H9 (cell line): ENCODE results near the gene MYO15A. TPM values are rescaled to one million over a fixed set of nuclear protein-coding genes. Genes with fewer than 3 reads are reported as not detected.

Experiments used
- DNase-seq: peaks from one replicate; pipeline ENCODE4 v3.0.0-alpha.2; 2017
- H2AFZ ChIP-seq: one replicate; pipeline ENCODE4 v1.6.1; 2013; ENCODE audit warnings: mild to moderate bottlenecking, low read length, control low read depth, moderate library complexity
- H2AK5ac ChIP-seq: 2 replicates; pipeline ENCODE4 v1.6.1; 2013; ENCODE audit warnings: low read length, control low read depth, mixed read lengths; ENCODE audit not compliant: insufficient read length
- H2BK120ac ChIP-seq: one replicate; pipeline ENCODE4 v1.6.1; 2013; ENCODE audit warnings: low read depth, mild to moderate bottlenecking, low read length, control low read depth, inconsistent platforms; ENCODE audit not compliant: poor library complexity, severe bottlenecking
- H2BK12ac ChIP-seq: 2 replicates; pipeline ENCODE4 v1.6.1; 2013; ENCODE audit warnings: low read length, control low read depth, mixed read lengths, low read depth; ENCODE audit not compliant: insufficient read length
- H2BK15ac ChIP-seq: 2 replicates; pipeline ENCODE4 v1.6.1; 2013; ENCODE audit warnings: low read depth, low read length, control low read depth
- H2BK20ac ChIP-seq: one replicate; pipeline ENCODE4 v1.6.1; 2013; ENCODE audit warnings: low read depth, mild to moderate bottlenecking, low read length, control low read depth, inconsistent platforms; ENCODE audit not compliant: poor library complexity, severe bottlenecking
- H2BK5ac ChIP-seq: 2 replicates; pipeline ENCODE4 v1.6.1; 2013; ENCODE audit warnings: low read length, control low read depth, mixed read lengths; ENCODE audit not compliant: insufficient read length
- H3K14ac ChIP-seq: 2 replicates; pipeline ENCODE4 v1.6.1; 2013; ENCODE audit warnings: low read length, control low read depth; ENCODE audit not compliant: insufficient read depth
- H3K18ac ChIP-seq: 2 replicates; pipeline ENCODE4 v1.6.1; 2013; ENCODE audit warnings: low read depth, mild to moderate bottlenecking, mixed read lengths, low read length, control low read depth; ENCODE audit not compliant: insufficient read length
- H3K23ac ChIP-seq: 2 replicates; pipeline ENCODE4 v1.6.1; 2013; ENCODE audit warnings: low read length, control low read depth, mixed read lengths, low read depth; ENCODE audit not compliant: insufficient read length
- H3K23me2 ChIP-seq: 2 replicates; pipeline ENCODE4 v1.6.1; 2013; ENCODE audit warnings: low read depth, mild to moderate bottlenecking, mixed read lengths, low read length, control low read depth; ENCODE audit not compliant: insufficient read length, poor library complexity, severe bottlenecking
- H3K27ac ChIP-seq: 2 replicates; pipeline ENCODE4 v1.5.1; 2013; ENCODE audit warnings: low read length, control low read depth, mixed read lengths, low read depth; ENCODE audit not compliant: insufficient read length
- H3K27me3 ChIP-seq: 2 replicates; pipeline ENCODE4 v1.6.1; 2013; ENCODE audit warnings: low read length, control low read depth, inconsistent platforms; ENCODE audit not compliant: insufficient read depth
- H3K4ac ChIP-seq: 2 replicates; pipeline ENCODE4 v1.6.1; 2013; ENCODE audit warnings: low read depth, mild to moderate bottlenecking, control low read depth, inconsistent platforms, low read length, moderate library complexity
- H3K4me1 ChIP-seq: 2 replicates; pipeline ENCODE4 v1.6.1; 2013; ENCODE audit warnings: low read length, control low read depth, inconsistent platforms; ENCODE audit not compliant: insufficient read depth
- H3K4me2 ChIP-seq: 2 replicates; pipeline ENCODE4 v1.6.1; 2013; ENCODE audit warnings: low read length, control low read depth, mixed read lengths; ENCODE audit not compliant: insufficient read length, insufficient read depth
- H3K56ac ChIP-seq: 2 replicates; pipeline ENCODE4 v1.6.1; 2013; ENCODE audit warnings: low read depth, mild to moderate bottlenecking, mixed read lengths, low read length, control low read depth; ENCODE audit not compliant: insufficient read length
- H3K79me1 ChIP-seq: 2 replicates; pipeline ENCODE4 v1.6.1; 2013; ENCODE audit warnings: low read depth, mild to moderate bottlenecking, moderate library complexity, low read length, control low read depth, inconsistent platforms; ENCODE audit not compliant: insufficient read depth, poor library complexity, severe bottlenecking
- H3K79me2 ChIP-seq: 2 replicates; pipeline ENCODE4 v1.6.1; 2013; ENCODE audit warnings: low read length, control low read depth, inconsistent platforms; ENCODE audit not compliant: insufficient read depth
- H3K9ac ChIP-seq: 2 replicates; pipeline ENCODE4 v1.6.1; 2013; ENCODE audit warnings: low read length, control low read depth, mixed read lengths; ENCODE audit not compliant: insufficient read length; ENCODE audit errors: extremely low read depth
- H3K9me3 ChIP-seq: one replicate; pipeline ENCODE4 v1.6.1; 2013; ENCODE audit warnings: low read depth, low read length, inconsistent platforms; ENCODE audit not compliant: control insufficient read depth
- H3T11ph ChIP-seq: one replicate; pipeline ENCODE4 v1.6.1; 2013; ENCODE audit warnings: mild to moderate bottlenecking, low read length, control low read depth, inconsistent platforms
- H4K20me1 ChIP-seq: one replicate; pipeline ENCODE4 v1.6.1; 2013; ENCODE audit not compliant: control insufficient read depth, insufficient read length, insufficient read depth
- H4K5ac ChIP-seq: 2 replicates; pipeline ENCODE4 v1.6.1; 2013; ENCODE audit warnings: low read depth, mild to moderate bottlenecking, mixed read lengths, low read length, control low read depth; ENCODE audit not compliant: insufficient read length
- H4K8ac ChIP-seq: replicated peaks from 2 replicates; pipeline ENCODE4 v1.6.1; 2013; ENCODE audit warnings: low read length, control low read depth, mixed read lengths, low read depth; ENCODE audit not compliant: insufficient read length
- H4K91ac ChIP-seq: 2 replicates; pipeline ENCODE4 v1.6.1; 2013; ENCODE audit warnings: low read depth, mild to moderate bottlenecking, moderate library complexity, mixed read lengths, low read length, control low read depth; ENCODE audit not compliant: insufficient read length
- H3K27ac Mint-ChIP-seq, 3 experiments: 2 replicates in 2 of 3; 3 replicates in 1 of 3; pipeline ENCODE4 v1.8.0; 2020 to 2021; ENCODE audit warnings: mixed read lengths in 3 of 3, mild to moderate bottlenecking in 1 of 3, moderate library complexity in 1 of 3
- H3K27me3 Mint-ChIP-seq: 2 replicates; pipeline ENCODE4 v1.8.0; 2021; ENCODE audit warnings: low read depth, mild to moderate bottlenecking, moderate library complexity, mixed read lengths
- H3K36me3 Mint-ChIP-seq, 3 experiments: 2 replicates in 2 of 3; 3 replicates in 1 of 3; pipeline ENCODE4 v1.8.0; 2020 to 2021; ENCODE audit warnings: low read depth in 3 of 3, mixed read lengths in 3 of 3; ENCODE audit not compliant: insufficient read depth in 1 of 3
- H3K4me1 Mint-ChIP-seq, 2 experiments: 2 replicates each; pipeline ENCODE4 v1.8.0; 2020; ENCODE audit warnings: mixed read lengths in 2 of 2
- H3K4me3 Mint-ChIP-seq, 2 experiments: 2 replicates in 1 of 2; 3 replicates in 1 of 2; pipeline ENCODE4 v1.8.0; 2020 to 2021; ENCODE audit warnings: mild to moderate bottlenecking in 2 of 2, mixed read lengths in 2 of 2, moderate library complexity in 1 of 2
- H3K9me3 Mint-ChIP-seq, 2 experiments: 2 replicates in 1 of 2; 3 replicates in 1 of 2; pipeline ENCODE4 v1.8.0; 2020; ENCODE audit warnings: mild to moderate bottlenecking in 2 of 2, mixed read lengths in 2 of 2, moderate library complexity in 1 of 2
- CTCF ChIP-seq: fragments of 200-600 bp; sonication (generic); conservative IDR thresholded peaks from 3 replicates; pipeline ENCODE4 v1.8.0; 2021; ENCODE audit warnings: antibody characterized with exemption, mild to moderate bottlenecking
- WGBS: extraction: QIAGEN DNeasy Blood & Tissue Kit; methylation state at CpG from one replicate; pipeline ENCODE4 v1.1.7; 2013; ENCODE audit warnings: missing lambda C conversion rate, low lambda C conversion rate, mixed read lengths; ENCODE audit not compliant: insufficient read length; ENCODE audit errors: extremely low coverage; 5-methylcytosine and 5-hydroxymethylcytosine counted together
- total RNA-seq: library from RNA; stranded (reverse); gene quantifications from 2 replicates; pipeline ENCODE4 v1.2.1, GENCODE V29; 2021

The MYO15A gene
- total RNA-seq, 1 experiment from 2014 or later, result 2.5 TPM

GRCh38 chr17:18157354-18157985, 48.9 kb downstream of the MYO15A start:
- no CpG with 5 or more reads among the region's 22 CpGs for WGBS
- no peak overlapping the region for H2BK15ac ChIP-seq
- no peak overlapping the region for H4K91ac ChIP-seq
- H3K9me3 ChIP-seq, result no peaks in the 10 kb centered on the region
- H3K4me1 ChIP-seq, result peaks cover 3% of the 10 kb centered on the region
- no peak overlapping the region for H2BK12ac ChIP-seq
- H3K4me2 ChIP-seq, result peak overlapping the region; percentile 51
- no peak overlapping the region for H3K14ac ChIP-seq
- DNase-seq, result no peak
- Mint-ChIP-seq H3K4me1 (peaks cover 24 to 34% of the 10 kb centered on the region in 2 experiments), H3K27me3 (peaks cover 2% of the 10 kb centered on the region), H3K27ac (peak overlapping the region in 1 of 3 experiments; percentile 93; a peak in 1 of 7 replicates), H3K9me3 (no peaks in the 10 kb centered on the region), H3K4me3 (peak overlapping the region; percentile 86 to 87; a peak in 3 of 5 replicates), H3K36me3 (no peaks in the 10 kb centered on the region)
- TF ChIP-seq CTCF, result no peak
- no peak overlapping the region for H3K23ac ChIP-seq
- H3K23me2 ChIP-seq, result no peaks in the 10 kb centered on the region
- no peak overlapping the region for H4K5ac ChIP-seq
- no peaks in the 10 kb centered on the region; the same call in 1 of the 2 replicates for H3K27me3 ChIP-seq
- H2AFZ ChIP-seq, result no peak overlapping the region
- H3K18ac ChIP-seq, result no peak overlapping the region
- no peak overlapping the region for H4K8ac ChIP-seq
- H3K27ac ChIP-seq, result no peak overlapping the region
- no peaks in the 10 kb centered on the region for H4K20me1 ChIP-seq
- H3K4ac ChIP-seq, result no peak overlapping the region
- H3T11ph ChIP-seq, result no peak overlapping the region
- H3K79me2 ChIP-seq, result no peaks in the 10 kb centered on the region
- H3K56ac ChIP-seq, result no peak overlapping the region
- H2BK20ac ChIP-seq, result no peak overlapping the region
- H2BK5ac ChIP-seq, result no peak overlapping the region
- H2AK5ac ChIP-seq, result no peak overlapping the region
- no peak overlapping the region for H2BK120ac ChIP-seq
- no peaks in the 10 kb centered on the region for H3K79me1 ChIP-seq
- no peak overlapping the region for H3K9ac ChIP-seq
